HG02884 (cell line): ENCODE measurements around the gene DLX3.
"Not testable (repeated sequence)": the region's sequence is repeated elsewhere in the genome, so short reads cannot be mapped to it uniquely, and the experiment has no call there.

Experiments
- ATAC-seq: cut with Tn5 transposase; IDR thresholded peaks from one replicate; pipeline ENCODE4 v1.9.1; 2021; ENCODE audit warnings: mild to moderate bottlenecking, moderate library complexity; ENCODE audit not compliant: unreplicated experiment

The DLX3 gene

DNA sequence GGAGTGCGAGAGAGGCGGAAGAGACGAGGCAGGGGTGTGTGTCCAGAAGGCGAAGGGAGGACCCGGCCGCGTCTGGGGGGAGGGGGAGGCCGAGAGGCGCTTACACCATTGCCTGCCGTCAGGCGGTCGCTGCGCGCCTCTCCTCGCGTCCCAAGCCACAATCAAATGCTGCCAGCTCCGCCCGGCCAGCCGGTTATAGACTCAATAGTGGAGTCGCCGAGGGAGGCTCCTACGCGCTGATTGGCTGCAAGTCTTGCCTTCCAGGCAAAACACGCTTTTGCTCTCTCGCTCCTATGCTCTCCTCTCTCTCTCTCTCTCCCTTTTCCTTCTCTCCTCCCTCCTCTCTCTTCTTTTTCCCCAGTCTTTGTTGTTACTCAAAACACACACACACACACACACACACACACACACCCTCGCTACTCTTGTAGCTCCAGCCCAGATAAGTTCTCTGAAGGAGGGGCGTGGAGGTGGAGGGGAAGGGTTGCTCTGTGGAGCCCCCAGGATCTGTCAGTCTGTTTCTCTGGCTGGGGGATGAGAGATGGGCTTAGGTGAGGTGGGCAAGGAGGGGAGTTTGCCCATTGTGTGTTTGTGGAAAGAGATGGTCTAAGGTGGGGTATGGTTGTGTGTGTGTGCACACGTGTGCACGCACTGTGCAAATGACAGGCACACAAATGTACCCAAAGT is at the start of gene DLX3:
Gene DLX3 (minus strand): TSS at position 170 of the 684 bp plus-strand sequence. CDS start 226 bp downstream, outside the sequence.
- no peak for ATAC-seq

GRCh38 chr17:50044483-50044882 is 49.5 kb upstream of the DLX3 start:
- no peak for ATAC-seq

DNA sequence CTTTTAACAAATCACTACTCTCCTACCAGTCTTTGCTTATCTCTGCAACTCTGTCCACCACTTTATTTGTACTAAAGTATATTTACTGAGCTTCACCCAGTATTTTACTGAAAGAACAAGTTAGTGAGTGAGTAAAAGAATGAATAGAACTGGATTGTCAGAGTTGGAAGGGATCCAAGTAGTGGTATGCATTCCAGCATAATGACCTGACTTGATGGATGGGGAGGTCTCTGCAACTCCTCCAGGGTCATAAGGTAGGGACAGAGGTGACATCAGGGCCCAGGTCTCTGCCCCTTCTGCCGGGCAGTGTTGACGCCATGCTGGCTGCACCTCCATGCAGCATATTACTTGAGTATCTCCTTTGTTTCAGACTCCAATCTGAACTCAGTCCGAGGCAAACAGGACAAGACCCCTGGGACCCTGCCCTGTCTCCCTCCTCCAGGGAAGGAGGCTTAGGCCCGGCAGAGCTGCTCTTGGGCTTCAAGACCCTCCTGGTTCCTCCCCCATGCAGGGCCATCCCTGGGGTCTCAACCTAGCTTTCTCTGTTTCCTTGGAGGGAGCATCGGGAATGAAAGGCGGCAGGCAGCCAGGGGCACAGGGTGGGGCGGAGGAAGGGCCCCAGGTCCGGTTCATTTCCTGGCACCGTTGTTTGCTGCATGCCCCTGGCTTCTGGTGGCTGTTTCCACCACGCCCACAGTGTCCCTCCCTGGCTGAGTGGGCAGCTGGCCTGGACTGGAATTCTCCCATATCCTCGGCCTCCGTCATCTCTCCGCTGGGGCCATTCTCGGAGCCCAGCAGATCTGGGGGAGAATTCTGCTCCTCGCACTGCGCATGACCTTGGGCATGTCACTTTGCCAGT is 48.5 kb upstream of the DLX3 start:
- ATAC-seq: no peak

DNA sequence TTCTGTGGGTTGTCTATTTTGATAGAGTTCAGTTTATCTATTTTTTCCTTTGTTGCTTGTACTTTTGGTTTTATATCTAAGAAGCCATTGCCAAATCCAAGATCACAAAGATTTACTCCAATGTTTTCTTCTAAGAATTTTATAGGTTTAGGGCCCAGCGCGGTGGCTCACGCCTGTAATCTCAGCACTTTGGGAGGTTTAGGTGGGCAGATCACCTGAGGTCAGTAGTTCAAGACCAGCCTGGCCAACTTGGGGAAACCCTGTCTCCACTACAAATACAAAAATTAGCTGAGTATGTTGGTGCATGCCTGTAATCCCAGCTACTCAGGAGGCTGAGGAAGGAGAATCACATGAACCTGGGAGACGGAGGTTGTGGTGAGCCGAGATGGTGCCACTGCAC is 47.2 kb upstream of the DLX3 start:
- no peak for ATAC-seq

DNA sequence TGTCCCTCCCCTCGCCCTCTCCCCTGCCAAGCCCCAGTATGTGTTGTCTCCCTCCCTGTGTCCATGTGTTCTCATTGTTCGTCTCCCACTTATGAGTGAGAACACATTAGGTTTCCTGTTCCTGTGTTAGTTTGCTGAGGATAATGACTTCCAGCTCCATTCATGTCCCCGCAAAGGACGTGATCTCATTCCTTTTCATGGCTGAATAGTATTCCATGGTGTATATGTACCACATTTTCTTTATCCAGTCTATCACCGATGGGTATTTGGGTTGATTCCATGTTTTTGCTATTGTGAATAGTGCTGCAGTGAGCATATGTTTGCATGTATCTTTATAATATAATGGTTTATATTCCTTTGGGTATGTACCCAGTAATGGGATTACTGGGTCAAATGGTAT is 45.5 kb upstream of the DLX3 start:
- ATAC-seq: not testable (repeated sequence)

- no peak for ATAC-seq
These were observed 44.0 kb upstream of the DLX3 start for GRCh38 chr17:50039058-50039457.

DNA sequence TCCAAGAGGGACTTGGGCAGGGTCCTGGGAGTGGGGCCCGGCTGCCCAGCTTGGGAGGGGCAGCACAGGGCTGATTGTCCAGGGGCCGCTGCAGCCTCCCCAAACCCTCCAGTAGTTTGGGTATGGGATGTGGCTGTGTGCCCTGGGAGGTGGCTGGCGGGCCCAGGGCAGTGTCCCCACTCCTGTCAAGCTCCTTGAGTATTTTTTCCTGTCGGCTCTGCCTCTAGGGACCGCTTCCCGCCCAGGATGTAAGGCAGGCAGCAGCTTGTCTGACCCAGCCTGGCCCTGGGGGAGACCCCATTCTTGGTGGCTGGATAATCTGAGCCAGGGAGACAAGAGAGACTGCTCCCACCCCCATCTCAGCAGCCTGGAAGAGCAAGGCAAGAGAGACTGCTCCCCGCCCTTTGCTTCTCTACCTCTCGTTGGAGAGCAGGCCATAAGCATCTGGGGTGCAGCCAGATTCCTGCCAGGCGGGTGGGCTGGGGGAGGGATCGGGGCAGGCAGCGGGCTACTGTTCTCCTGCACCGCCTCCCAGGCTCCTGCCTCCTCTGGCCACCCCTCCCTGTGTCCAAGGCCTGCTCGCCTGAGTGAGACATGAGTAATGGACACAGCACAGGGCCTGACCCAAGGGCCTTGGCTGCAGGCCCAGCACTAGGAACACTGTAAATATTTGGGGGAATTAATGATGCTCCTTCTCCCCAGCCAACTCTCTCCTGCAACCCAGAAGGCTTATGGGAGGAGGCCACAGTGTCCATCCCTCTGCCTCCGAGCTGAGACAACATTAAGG is 42.5 kb upstream of the DLX3 start:
- ATAC-seq: no peak

DNA sequence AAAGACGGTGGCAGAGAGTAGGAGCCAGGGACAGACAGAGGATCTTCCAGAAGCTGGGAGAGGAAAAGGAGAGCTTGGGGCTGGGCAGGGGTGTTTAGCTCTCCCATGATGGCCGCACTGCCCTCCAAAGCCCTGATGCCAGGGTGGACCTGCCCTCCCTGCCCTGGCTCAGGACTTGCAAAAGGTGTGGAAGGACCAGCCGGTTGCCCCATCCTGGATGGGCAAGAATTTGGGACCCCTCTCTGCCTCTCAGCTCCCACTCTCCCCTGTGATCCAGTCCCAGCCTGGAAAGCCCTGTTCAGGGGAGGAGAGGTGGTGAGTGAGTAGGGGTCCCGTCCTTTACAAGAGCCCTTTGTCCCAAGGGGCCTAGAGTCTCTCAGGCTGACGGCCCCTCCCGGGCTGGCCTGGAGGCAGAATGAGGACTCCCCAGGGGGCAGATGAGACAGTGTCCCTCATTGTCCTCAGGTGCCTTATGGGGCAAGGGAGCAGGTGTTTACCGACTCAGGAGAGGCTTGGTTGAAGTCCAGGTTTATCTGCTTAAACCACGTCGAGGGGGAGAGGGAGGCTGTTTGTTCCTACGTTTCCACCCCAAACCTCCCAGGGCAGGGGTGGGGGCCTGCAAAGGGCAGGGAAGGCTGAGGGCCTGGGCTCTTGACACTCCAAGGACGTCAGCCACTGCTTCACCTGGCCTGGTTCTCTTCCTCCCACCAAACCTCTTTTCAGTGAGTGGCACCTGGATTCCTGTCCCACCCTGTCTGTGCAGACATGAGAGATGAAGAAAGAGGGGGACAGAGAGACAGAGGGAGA is 41.6 kb upstream of the DLX3 start:
- ATAC-seq: no peak

DNA sequence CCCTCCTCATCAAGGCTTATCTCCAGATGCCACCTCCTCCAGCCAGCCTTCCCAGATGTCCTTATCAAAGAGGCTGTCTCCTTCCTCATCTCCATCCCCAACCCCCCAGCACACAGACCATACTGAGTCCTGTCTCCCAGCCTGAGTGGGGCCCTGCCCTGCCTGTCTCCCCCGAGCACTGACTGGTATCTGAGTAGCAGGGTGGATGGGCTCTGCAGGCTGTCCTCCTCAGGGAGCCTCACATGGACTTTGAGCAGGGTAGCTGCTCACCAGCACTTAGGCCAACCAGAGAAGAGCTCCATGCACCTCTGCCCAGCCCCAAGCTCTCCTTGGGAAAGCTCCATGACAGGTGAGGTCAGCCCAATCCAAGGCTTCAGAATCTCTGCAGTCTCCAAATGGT is 40.9 kb upstream of the DLX3 start:
- ATAC-seq: no peak

DNA sequence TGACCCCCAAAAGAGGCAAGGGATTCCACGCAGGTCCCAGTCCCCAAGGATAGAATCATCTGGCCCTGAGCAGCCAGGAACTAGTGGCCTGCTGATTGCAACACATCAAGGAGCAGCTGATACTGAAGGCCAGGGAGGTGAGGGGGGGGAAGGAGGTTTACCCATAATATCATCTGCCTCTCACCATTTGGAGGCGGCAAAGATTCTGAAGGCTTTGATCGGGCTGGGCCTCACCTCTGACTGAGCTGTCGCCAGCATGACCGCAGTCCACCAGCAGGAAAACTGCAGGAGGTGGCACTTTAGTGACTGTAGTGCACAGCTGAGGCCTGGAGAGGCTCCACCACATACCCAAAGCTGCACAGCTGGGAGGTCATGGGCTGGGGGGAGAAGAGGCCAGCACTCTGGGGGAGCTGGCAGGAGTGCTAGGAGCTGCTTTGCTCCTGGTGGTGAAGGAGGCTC is 40.4 kb upstream of the DLX3 start:
- no peak for ATAC-seq

DNA sequence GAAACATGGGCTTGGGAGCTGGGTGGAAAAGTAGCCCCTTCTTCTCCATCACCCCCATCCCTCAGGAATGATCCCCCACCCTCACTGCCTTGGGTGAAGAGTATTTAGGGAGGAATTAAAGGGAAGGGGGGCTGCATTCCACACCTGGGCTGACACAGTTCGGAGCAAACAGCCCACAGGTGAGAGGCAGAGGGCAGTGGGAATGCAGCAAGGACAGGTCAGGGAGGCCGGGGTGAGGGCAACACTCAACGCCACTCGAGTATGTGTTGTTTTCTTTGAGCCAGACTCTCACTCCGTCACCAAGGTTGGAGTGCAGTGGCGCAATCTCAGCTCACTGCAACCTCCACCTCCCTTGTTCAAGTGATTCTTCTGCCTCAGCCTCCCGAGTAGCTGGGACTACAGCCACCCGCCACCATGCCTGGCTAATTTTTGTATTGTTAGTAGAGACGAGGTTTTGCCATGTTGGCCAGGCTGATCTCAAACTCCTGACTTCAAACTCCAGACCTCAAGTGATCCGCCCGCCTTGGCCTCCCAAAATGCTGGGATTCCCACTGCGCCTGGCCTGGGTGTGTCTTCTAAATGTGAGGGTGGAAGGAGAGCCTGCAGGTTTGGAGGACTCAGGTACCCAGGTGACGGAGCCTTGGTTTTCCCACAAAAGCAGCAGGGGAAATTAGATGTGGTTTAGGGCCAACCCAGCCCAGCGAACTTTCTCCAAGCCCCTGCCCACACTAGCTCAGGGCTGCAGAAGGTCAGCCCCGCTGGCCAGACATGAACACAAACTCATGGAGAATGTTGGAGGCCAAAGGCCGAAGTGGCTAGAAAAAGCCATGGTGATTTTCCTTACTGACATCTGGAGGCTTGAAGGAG is 39.7 kb upstream of the DLX3 start:
- ATAC-seq: no peak

DNA sequence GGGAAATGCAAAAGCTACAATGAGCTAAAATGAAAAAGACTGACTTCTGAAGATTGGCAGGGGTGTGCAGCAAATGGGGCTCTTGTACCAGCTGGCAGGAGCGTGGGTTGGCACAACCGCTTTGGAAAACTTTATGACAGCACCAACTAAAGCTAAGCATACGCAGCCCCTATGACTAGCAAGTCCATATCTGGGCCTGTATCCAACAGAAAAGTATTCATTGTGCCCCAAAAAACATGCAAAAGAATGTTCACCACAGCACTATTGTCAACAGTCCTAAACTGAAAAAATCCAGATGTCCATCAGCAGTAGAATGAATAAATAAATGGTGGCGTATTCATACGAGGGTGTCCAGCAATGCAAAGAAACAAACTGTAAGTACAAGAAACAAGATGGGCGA is 38.3 kb upstream of the DLX3 start:
- ATAC-seq: no peak

DNA sequence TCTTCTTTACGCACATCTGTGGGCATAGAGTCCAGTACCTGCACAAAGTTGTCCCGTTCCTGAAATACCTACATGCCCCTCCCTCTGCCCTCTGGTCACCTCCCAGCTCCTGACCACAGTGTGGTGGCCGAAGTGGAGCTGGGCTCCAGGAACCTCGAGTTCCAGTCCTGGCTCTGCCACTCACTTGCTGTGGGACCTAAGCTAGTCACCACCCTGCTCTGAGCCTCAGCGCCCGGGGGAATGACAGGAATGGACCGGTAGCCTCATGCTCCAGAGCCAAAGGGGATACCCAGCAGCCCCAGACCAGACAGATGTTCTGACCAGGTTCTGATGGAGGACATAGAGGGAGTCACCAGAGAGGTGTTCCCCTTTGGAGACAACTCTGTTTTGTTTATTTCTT is 34.2 kb upstream of the DLX3 start:
- no peak for ATAC-seq

DNA sequence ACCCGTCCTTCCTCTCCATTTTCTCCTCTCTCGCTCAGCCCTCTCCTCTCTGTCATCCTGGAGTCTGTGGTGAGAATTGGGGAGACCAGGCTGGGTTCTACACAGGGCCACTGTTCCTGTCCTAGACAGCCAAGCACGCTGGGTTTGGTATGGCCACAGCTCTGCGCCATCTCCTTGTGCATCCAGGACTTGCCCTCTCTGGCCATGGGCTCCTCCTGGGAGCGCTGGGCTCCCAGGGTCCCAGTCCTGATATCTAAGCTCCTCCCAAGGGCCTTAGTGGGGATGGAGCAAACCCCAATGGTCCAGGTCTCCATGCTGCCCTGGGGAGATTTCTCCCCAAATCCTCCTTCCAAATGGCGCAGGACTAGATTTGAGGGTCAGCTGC is 33.7 kb upstream of the DLX3 start:
- no peak for ATAC-seq

GRCh38 chr17:50027881-50028735 is 33.1 kb upstream of the DLX3 start:
- no peak for ATAC-seq

- ATAC-seq: no peak
These were observed 32.3 kb upstream of the DLX3 start for GRCh38 chr17:50027172-50027880.

GRCh38 chr17:50026837-50027171 is 31.8 kb upstream of the DLX3 start:
- ATAC-seq: no peak

- no peak for ATAC-seq
These were observed 31.1 kb upstream of the DLX3 start for GRCh38 chr17:50026046-50026675.
